Fibroblast of skin of abdomen (primary cell): Measurements from ENCODE around the gene SPATA13. TPM values are rescaled to one million over a fixed set of nuclear protein-coding genes. Genes with fewer than 3 reads are reported as not detected.
"Not testable (repeated sequence)": the region's sequence is repeated elsewhere in the genome, so short reads cannot be mapped to it uniquely, and the experiment has no call there.

Experiments used
- DNase-seq: peaks from one replicate; pipeline ENCODE4 v3.0.0-alpha.2; 2013
- polyA plus RNA-seq, 2 experiments: library from polyadenylated mRNA; unstranded; fragments of 120-200 nt; gene quantifications; one replicate each; pipeline ENCODE4 v1.2.1, GENCODE V29; 2013; ENCODE audit not compliant: insufficient read length in 2 of 2

SPATA13 gene
- 4.5 TPM for polyA plus RNA-seq (2013, experiment 1 of 2; ENCODE audit: insufficient read length)
- 3.2 TPM for polyA plus RNA-seq (2013, experiment 2 of 2; ENCODE audit: insufficient read length)

DNA sequence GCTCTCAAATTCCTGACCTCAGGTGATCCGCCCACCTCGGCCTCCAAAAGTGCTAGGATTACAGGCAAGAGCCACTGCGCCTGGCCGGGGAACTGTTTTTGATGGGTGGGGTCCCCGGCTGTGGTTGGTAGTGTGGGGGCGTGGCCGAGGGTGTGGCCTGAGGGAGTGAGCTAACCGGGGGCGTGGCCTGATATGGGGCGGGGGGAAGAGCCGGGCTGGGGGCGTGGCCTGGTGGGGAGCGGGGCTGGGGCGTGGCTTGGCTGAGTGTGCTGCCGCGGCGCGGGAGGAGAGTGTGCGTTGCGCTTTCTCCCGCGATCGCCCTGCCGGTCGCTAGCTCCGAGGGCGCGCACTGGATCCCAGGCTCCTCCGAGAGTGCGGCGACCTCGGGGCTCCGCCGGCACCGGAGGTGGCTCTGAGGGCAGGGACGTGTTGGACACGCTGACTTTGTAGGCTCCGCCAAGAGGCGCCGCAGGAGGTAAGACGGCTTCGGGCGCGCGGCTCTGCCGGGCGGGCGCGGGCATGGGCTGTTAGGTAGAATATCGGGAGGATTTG, at the start of gene SPATA13:
Gene SPATA13 (plus strand): TSS at position 263 of the 552 bp plus-strand sequence. CDS start 62,210 bp downstream, outside the sequence.
- peak; percentile 87 for DNase-seq

DNA sequence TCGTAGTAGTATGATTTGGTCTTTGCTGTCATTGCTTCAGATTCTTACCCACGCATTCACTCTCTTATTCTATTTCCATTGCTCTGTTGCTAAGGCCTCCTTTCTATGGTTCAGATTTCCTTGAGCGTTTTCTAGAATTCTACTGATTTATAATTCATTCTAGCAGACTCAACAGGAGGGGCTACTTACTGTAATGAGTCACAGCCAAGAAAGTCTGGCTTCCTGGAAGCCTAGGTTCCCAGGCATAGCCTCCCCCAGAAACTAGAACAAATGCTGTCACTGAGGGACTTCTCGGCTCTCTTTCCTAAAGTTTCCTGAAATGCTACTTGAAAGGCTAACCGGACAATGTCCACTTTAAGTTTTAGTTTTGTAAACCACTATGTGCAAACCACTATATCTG, 47.7 kb upstream of the SPATA13 start:
- DNase-seq = no peak

DNA sequence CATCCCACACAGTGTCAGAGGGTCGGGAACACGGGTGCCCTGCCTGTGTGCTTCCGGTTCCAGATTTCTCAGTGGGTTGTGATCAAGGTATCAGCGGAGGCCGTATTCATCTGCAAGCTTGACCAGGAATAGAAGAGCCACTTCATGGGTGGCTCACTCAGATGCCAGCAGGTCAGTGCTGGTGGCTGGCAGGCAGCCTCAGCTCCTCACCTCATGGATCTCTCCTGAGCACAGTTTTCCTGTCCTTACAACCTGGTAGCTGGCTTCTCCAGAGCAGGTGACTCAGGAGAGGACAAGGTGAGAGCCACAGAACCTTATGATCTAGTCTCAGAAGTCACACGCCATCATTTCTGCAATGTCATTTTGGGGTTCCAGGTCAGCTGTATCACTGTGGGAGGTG, 44.8 kb upstream of the SPATA13 start:
- no peak for DNase-seq

DNA sequence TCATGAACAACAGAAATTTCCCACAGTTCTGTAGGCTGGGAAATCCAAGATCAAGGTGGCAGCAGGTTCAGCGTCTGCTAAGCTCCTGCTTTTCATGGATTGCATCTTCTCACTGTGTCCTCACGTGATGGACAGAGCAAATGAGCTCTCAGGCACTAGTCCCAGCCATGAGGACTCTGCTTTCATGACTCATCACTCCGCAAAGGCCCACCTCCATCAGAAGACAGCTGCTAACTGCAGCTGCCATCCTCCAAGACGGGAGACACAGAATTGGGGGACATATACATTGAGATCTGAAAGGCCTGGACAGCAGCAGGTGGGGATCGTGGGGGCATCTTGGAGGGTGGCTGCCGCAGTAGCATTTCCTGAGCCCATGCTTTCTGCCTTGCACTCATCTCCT, 44.4 kb upstream of the SPATA13 start:
- DNase-seq = no peak

DNA sequence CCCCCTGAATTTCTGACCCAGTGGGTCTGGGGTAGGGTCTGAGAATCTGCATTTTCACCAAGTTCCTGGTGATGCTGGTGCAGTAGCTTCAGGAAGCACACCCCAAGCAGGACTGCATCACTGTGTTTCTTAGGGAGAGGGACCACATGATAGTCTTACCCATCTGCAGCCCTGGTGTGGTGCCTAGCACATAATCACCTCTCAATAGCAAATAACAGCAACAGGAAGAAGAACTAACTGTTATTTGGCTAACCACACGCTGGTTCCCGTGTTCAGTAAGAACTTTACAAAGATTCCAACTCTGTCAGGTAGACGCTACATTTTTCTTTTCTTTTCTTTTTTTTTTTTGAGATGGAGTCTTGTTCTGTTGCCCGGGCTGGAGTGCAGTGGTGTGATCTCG, 41.9 kb upstream of the SPATA13 start:
- DNase-seq = no peak

DNA sequence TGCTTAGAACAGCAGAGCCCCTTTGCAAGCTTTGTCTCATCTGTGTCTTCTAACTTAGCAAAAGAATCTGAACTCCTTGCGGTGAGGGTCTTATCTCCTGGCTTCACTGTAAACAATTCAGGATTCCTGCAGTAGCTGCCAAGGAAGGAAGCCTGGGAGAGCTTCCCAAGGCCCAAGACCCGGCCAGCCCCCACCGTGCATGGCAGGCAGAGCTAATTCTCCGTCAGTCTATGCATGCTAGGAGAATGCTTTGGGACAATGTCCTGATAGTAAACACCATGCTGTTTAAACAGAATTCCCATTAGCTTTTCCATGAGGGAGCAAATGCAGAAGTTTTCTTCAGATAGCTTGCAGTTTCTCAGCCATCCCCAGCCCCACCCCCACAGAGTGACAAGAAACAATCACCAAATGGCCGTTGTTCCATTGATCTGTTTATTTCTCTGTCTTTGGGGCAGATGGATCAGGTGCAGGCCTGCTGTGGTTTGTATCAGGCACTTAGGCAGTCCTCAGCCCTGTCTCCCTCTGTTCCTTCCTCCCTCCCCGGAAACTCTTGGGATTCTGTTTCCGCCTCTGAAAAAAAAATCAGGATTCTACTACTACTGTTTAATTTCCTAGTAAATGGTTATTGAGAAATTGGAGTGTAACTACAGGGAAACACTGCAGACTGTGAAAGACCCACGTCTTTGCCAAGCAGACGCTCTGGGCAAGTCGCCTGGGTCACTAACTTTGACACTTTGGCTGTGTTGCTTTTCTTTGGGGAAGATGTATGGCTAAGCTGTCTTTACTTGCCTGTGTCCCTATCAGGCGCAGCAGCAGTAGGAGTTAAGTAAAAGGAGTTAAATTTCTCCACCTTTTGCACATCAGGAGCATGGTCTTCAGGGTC, 40.7 kb upstream of the SPATA13 start:
- DNase-seq = no peak

DNA sequence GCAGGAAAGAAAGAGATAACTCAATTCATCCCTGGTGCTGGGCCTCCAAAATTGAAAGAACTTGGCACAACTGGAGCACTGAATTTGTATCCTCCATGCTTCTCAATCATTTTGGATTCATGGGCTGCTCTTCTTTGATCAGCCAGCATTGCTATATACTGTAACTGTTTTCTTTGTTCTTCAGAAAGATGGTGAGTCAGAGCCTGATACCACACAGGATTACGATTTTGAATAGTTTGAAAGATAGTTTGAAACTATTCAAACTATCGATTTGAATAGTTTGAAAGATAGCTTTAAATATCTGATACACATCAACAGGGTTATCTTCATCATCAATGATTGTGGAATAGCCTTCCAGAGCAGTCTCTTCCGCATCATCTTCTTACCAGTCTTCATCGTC, 38.5 kb upstream of the SPATA13 start:
- DNase-seq = not testable (repeated sequence)

DNA sequence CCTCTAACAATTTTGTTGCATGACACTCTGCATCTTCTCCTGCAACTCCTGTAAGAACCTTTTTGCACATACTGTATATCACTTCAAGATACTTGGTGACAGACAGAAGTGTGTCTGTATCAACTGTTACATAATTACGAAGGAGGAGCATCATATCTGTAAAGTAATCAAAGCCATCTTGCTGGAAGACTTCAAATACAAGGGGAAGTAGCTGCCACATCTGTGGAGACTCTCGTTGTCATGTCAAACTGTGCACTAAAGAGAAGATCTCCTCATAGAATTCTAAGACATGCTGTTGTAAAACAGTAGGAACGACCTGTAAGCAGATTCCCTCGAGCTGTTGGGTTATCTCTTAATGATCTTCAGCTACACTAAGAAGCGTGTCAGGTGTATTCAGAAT, 38.0 kb upstream of the SPATA13 start:
- no peak for DNase-seq

DNA sequence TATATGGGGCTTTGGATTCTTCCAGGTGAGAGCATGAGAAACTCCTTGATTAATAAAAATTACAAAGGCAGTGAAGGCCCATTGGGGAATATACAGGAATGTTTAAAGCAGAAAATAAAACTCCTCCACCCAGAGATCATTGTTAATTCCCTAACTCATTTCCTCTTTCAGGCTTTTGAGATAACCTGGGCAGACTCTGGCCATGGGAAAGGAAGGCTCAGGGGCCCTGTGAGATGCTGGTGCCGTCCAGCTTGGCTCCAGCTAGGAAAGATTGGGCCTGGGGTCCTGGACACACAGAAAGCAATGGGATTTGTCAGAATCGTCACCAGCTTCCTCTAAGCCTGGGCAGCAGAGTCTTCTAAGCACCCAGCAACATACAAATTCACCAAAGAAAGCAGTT, 36.8 kb upstream of the SPATA13 start:
- DNase-seq = no peak

DNA sequence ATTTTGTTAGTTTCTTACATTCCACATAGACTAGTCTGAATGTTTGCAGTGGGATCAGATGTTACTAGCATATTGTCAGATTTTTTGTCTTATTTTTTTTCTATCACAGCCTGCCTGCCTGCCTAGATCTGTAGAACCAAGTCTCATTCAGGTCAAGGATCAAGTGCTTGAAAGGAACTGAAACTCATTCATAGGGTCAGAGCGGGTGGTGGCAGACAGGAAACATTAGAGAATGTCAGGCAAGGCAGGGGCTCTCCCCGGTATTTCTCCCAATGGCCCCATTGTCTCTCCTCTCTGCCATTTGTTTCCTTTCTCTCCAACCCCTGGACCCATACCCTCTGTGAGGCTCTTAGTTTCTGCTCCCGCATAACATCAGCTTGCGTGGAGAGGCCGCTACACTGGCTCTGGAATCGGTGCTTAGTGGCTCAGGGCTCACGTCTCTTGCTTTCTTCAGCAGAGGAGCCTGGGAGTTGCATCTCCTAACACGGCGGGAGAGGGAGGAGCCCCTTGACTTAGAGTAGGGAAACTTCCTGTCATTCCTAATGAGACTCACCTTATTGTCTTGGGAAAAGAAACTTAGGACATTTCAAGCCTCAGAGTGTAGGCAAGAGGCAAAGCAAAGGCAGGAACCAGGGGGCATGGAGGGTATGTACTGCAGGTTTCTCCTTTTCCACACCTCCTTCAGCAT, 35.6 kb upstream of the SPATA13 start:
- DNase-seq = no peak

DNA sequence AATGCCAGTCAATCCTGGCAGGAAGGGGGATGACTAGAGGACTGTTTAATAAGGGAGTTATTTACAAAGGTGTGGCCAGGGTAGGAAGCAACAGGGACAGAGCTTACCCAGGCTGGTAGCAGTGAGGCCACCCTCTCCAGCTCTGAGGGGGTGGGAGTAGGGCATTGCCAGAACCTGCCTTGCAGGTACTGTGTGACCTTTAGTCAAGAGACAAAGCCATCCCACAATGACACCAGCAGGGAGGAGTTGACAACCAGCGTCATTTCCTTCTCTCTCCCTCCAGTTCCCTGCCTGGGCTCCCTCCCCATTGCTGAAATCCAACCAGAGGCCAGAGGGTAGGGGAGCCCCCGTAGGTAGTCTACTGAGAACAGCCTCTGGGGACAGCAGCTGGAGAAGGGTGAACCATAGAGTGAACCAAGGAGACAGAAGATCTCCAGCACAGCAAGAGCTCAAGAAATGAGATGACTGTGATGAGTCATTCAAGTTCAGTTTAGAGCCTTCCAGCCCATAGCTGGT, 33.3 kb upstream of the SPATA13 start:
- no peak for DNase-seq

DNA sequence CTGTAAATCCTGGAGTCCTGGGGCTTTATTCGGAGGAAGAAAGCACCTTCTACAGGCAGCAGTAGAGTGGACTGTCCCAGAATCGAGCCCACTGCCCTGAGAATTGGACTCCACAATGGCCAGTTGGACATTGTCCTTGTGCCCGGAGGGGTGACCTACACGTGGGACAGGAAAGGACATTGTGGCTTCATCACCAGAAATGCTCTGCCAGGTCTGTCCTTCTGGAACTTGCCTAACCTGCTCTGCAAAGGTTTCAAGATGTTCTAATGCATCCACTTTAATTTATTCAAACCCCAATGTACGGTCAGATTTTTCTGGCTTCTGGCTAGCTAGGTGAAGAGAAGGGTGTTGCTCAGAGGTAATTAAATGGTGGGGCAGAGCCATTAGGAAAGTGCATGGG, 32.4 kb upstream of the SPATA13 start:
- DNase-seq = no peak

DNA sequence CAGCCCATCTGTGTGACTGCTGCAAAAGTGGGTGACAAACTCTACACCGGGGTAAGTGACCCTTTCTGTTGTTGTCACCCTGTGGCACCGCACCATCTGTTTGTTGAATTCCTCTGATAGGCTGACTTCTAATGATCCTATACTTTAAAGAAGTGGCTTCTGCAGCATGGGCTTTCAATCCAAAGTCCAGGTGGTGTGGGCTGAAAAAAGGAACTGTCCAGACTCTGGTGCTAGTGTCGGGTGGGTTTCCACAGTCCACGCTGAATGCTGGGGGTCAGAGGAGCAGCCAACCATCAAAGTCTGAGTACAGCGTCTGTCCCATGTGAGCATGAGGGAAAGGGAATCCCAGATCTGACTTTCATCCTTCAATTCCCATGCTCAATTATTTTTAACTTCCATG, 31.6 kb upstream of the SPATA13 start:
- no peak for DNase-seq

DNA sequence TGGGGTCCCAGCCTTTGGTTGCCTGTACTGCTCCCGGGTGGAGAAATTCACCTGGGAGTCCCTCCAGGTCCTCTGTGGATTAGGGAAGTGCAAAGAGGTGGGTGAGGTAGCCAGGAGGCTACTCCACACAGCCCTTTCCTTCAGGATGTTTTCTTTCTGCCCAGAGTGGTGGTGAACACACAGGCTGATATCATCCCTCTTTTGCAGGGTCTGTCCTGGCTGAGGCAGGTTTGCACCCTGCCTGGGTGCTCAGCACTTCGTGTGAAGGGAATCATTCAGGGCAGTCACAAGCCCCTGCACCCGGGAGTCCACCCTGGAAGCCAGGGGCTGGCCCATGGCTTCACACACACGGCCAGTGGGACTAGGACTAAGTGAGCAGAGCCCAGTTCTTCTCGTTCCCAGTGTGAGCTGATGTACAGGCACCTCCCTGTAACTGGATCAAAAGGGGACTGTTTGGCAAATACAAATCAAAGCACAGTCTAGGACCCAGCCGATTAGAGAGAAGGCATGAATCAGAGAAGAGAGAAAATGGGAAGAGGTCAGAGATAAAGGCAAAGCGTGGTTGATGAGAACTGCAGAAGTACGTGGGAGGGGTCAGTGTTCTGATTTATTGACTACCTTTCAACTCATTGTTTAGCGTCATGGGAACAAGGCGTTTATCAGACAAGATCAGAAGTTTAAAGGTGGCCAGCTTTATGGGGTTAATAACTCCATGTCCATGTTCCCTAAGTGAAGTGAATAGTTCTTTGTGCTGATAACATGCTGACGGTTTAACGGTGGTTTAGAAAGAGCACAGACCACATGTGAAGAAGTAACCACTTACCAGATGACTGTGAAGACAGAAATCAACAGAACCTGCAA, 30.4 kb upstream of the SPATA13 start:
- no peak for DNase-seq

DNA sequence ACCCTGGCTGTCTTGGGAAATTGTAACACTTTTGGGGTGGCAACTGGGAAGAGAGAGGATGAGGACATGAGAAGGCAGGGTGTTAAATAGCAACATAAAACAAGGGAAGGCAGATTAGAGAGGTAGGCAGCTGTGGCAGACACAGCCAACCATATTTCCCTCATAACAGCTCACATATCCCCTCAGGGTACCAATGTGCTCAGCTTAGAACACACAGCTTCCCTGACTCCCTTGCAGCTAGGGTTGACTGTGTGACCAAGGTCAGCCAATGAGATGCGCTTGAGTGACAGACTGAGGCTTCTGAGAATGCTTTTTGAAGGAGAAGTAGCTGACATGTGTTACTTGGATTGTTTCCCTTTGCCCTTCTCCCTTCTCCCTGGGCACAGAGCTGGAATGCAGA, 28.8 kb upstream of the SPATA13 start:
- no peak for DNase-seq

DNA sequence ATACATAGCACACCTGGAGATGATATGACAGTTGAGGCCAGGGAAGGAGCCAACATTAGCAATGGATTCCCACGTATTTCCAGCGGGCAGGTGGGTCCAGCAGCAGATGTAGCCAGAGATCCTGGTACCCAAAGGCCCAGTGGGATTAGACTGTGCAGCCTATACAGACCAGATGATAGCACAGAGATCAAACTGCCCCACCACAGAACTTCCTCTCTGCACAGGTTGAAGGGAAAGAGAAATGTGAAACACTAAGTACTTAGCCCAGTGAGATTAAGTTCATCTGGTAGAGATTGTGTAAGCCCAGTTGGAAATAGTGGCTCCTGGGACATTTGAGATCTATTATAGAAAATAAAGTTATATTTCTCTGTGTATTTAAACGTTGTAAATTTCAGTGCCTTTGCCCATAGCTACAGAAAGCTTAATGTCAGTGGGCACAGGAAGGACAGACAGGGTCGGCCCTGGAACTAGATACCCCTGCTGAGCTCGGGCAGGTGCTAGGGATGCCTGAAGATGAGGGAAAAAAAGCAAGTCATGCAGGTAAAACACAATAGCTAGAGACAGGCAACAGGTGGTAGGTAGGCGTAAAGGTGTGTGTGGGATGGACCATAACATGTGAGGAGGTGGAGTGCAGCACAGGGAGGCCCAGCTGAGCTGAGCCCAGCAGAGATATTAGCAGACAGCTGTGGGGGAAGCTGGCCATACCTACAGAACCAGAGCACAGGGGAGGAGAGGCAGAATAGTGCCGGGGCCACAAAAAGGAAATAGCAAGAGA, 27.3 kb upstream of the SPATA13 start:
- no peak for DNase-seq

DNA sequence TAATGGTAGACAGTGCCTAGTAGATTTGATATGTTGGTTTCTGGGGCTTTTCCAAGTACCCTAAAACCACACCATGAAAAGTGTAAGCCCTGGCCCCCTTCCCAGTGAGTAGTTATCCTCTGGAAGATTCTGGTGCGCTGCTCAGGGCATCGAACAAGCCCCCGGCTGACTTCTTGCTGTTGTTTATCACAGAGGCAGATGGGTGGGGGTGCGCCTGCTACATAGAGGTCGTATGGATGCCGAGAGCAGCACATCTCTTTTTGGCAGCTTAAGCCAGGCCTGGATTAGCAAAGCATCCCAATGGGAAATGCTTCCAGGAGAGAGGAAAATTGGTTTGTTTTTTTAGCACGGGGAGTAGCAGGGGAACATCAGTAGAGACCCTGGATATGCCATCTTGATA, 26.3 kb upstream of the SPATA13 start:
- DNase-seq = no peak

DNA sequence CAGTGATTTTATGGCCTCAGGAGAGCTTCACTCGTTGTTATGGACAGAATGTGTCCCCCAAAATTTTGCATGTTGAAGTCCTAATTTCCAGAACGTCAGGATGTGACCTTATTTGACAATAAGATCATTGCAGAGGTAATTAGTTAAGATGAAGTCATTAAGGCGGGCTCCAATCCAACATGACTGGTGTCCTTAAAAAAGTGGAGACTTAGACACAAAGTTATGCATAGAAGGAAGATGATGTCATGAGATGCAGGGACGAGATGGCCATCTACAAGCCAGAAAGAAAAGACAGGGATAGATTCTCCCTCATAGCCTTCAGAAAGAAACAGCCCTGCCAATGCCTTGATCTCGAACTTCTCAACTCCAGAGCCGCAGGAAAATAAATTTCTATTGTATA, 25.8 kb upstream of the SPATA13 start:
- DNase-seq = no peak

DNA sequence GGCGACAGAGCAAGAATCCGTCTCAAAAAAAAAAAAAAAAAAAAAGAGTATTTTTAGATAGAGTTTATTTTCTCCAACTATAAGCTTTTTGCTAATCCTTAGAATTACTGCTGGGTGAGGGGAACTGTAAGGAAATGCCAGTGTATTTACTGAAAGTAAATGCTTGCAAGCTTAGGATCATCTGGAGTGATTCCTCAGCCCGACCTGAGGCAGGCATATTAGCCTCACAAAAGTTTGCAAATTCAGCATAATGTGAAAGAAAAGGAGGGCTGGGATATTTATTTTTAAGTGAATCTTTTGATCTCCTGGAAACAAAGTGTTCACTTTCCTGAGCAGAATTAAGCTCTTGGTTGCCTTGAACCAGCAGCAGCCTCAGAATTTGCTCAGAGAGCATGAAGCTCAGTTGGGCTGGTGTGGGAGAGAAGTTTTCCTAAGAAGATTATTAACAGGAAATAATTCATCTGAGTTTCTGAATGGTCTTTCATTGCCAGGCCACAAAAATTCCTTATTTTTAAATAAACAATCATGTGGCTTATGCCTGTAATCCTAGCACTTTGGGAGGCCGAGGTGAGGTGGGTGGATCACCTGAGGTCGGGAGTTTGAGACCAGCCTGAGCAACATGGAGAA, 24.7 kb upstream of the SPATA13 start:
- peak; percentile 37 for DNase-seq

DNA sequence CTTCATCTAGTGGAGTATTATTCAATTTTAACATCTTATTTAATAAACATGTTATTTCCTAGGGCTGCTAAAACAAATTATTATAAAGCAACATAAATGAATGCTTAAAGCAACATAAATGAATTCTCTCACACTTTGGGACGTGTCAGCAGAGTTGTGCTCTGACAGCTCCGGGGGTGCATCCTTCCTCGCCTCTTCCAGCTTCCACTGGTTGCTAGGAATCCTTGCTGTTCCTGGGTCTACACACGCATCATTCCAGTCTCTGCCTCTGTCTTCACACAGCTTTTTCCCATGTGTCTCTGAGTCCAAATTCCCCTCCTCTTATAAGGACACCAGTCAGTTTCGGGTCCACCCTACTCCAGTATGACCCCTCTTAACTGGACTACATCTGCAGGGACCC, 21.6 kb upstream of the SPATA13 start:
- DNase-seq = no peak

DNA sequence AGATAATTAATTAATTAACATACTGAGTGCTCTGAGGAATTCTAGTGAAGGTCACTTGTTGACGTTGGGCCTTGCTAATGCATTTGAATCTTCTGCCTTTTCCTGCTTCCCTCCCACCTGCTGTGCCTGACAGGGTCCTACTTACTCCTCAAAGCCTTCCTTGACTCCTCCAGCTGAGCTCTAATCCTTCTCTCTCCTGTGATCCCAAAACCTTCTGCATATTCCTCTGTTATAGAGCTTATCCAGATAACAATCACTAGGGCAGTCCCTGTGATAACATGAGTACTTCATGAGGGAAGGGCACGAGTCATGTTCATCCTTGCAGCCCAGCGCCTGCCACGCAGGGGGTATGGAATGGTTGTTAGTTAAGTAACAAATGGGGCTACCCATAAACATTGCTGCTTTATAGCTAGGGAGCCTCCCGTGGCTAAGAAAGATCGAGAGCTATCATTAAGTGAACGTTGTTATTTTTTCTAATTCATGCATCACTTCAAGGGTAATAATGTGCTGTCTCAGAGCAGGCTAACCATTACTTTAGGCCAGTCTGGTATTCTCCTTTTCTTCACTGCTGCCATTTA, 19.1 kb upstream of the SPATA13 start:
- no peak for DNase-seq
